ENCODE measurements around the gene ADGRG3.

- TF ChIP-seq CTCF (IDR thresholded peaks at IDR 0.05; ENCODE audit: low read length) (no peak), EZH2 (optimal IDR thresholded peaks at IDR 0.05; ENCODE audit: low read depth, low read length) (no peak)
These were observed 18.5 kb downstream of the ADGRG3 start for GRCh38 chr16:57686577-57686976.

Measured in MM.1S (cell line).